GM19397 (cell line): Measurements from ENCODE around the gene MCFD2.

Experiments
- ATAC-seq: cut with Tn5 transposase; IDR thresholded peaks from one replicate; pipeline ENCODE4 v1.9.1; 2021; ENCODE audit warnings: mild to moderate bottlenecking, moderate library complexity; ENCODE audit not compliant: unreplicated experiment

MCFD2 gene

DNA sequence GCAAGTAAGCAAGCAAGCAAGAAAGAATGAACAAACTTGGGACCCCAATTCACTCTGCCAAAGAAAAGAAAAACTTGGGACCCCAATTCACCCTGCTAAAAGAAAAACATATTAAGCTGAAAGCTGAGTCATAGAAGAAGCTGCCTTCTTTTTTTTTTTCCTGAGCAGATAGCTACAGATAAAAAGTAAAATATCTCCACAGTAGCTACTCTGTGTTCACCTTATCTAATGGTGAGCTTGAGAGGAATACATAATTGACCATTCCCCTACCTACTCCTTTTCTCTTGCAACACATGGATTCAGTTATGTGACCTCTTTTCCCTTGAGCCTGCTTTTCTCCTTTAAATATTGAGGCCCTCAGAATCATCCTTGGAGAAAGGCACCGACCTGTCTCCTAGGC is 63.0 kb downstream of the MCFD2 start:
- ATAC-seq = no peak

DNA sequence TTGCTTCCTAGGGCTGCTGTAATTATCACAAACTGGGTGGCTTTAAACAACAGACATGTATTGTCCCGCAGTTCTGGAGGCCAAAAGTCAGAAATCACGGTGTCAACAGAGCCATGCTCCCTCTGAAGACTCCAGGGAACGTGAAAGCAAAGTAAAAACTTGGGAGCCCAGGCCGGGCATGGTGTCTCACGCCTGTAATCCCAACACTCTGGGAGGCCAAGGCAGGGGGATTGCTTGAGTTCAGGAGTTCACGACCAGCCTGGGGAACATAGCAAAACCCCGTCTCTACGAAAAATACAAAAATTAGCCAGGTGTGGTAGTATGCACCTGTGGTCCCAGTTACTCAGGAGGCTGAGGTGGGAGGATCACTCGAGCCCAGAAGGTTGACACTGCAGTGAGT is 63.5 kb downstream of the MCFD2 start:
- no peak for ATAC-seq
